HG02981 (cell line): ENCODE data around the gene TASP1.

ENCODE experiments used
- ATAC-seq: cut with Tn5 transposase; IDR thresholded peaks from one replicate; pipeline ENCODE4 v1.9.1; 2021; ENCODE audit warnings: mild to moderate bottlenecking, moderate library complexity; ENCODE audit not compliant: unreplicated experiment

Gene TASP1

DNA sequence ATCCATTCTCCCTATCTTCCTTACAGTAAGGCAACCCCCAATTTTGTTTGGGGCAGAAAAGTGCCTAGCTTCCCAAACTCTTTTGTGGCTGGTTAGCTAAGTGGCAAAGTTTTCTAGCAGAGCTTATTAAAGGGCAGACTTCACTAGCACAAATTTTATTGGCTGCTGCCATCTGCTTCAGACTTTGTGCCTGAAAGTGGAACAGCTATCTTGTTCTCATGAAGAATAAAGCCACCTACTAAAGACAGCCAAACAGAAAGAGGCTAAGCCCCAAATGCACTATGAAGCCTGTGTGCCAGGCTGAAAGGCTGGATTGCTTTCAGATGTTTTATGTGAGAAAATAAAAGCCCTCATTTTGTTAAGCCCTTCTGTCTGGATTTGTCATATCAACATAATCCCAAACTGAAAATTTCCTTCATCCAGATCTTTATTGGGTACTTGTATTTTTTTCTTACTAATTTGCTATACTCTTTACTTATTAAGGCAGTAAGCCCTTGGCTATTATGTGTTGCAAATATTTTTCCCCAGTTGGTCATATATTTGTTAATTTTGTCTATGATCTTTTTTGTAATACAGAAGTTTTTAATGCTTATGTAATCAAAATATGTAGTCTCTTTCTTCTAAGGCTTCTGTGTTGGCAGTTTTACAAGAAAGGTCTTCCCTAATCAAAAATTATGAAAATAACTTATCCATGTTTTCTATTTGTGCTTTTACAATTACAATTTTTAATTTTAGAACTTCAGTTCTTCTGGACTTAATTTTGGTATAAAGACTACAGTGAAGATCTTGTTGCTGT, 191.1 kb downstream of the TASP1 start:
- no peak for ATAC-seq

DNA sequence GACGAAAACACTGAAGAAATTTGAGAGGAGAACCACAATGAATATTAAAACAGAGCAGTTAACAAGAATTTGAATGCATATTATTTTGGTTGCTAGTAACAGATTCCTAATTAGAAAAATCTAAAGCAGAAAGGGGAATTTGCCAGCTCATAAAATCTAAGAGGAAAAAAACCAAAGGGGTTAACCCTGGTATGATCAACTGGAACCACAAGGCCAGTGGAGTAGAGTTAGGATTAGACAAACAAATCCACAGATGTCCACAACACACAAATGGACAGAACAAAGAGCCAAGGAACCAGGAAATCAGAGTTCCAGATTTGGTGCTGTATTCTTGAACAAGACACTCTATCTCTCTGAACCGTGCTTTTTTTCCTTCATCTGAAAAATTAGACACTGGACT, 195.0 kb downstream of the TASP1 start:
- ATAC-seq, result no peak

DNA sequence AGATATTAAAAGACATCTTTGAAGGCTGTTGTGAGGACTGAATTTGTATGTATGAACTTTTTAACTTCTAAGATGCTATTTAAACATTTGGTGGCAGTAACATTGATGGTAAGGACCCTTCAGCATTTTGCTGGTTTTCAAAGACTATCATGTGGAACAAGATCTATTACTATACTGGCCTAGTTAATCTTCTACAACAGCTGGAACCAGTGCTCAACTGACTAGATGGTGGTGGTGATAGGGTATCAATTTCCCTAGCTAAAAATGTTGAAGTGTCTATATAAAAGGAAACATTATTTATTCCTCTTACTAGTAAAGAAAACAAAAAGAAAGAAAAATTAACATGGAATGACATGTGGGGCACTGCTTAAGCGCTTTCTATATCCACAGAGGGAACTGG, 195.7 kb downstream of the TASP1 start:
- ATAC-seq, result no peak

DNA sequence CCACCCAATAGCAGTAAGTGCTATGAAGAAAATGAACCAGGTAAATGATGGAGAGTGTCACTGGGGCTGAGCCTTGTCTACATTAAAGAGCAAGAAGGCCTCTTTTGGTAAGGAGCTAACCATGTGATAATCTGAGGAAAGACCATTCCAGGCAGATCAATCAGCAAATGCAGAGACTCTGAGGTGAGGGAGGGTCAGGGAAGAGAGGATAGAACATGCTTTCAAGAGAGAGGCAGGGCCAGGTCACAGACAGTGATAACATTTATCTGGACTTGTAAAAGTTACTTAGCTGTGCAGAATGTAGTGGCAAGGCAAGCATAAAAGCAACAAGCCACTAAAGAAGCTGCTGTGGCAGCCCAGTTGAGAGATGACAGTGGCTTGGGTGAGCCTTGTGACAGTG, 197.3 kb downstream of the TASP1 start:
- ATAC-seq, result no peak

DNA sequence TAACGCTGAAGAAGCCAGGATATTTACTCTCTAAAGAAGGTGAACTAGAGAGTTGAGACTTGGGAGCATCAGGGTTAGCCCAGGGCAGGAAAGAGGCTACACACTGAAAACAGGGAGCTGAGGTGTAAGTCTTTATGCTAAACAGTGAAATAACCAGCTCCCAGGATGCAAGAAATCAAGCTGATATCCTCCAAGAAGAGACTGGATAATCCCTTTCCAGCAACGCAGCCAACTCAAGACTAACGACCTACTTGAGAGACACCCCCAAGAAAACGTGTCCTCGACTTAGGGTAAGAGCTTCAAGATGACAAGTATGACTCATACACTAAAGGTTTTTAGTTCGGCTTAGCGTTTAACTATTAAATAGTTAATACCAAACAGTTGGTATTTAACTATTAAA, 202.2 kb downstream of the TASP1 start:
- no peak for ATAC-seq

DNA sequence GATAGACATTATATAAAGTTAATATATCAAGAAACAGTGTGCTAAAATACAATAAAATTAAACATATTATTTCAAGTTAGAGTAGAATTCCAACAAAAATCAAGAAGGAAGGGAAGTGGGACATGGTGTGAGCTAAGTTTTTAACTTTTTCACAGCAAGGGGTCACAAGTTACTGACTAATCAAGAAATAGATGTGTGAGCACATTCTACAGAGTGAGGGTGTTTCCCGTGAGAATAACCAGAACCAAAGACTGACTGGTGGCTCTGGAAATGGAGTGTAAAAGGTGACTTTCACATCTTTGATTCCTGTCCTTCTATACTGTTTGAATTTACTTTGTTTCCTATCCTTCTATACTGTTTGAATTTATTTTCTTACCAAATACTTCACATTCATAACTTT, 206.6 kb downstream of the TASP1 start:
- ATAC-seq, result no peak

DNA sequence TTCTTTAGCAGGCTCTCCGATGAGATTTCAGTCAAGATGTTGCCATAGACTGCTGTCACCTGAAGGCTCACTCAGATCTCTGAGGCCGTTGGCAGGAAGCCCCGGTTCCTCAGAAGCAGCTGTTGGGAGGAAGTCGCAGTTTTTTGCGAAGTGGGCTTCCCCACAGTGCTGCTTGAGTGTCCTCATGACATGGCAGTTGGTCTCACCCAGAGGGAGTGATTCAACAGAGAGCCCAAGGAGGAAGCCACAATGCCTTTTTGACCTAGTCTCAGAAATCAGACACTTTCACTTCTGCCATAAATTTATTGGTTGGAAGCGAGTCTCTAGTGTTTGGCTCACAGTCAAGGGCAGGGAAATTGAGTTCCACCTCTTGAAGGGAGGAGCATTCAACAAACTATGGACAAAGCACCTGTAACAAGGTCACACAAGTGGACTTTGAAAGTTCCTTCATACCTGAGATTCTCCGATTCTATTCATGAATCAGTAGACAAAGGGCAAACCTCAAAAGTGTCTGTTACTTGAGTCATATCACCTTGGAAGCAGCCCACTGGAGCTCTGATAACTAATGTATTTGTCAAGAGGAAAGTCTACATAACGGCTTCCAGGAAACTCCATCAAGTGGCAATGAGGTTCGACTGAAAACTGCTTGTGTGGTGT, 208.3 kb downstream of the TASP1 start:
- ATAC-seq, result peak; percentile 77

DNA sequence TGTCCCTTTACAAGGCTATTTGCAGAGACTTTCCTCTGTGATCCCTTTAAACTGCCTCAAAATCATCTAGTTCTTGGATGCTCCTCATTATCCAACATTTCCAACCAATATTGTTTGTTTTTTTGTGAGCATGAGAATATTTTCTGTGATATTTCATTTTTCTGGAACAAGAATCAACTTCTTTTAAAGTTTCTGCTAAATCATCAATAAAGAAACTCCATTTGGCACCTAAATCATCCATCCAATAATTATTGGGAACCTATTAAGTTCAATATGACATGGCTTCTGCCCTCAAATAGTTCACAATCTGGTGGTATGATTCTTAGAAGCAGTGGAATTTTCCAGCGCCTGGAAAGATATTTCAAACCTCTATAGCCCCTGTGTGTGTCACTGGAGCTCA, 210.0 kb downstream of the TASP1 start:
- no peak for ATAC-seq

DNA sequence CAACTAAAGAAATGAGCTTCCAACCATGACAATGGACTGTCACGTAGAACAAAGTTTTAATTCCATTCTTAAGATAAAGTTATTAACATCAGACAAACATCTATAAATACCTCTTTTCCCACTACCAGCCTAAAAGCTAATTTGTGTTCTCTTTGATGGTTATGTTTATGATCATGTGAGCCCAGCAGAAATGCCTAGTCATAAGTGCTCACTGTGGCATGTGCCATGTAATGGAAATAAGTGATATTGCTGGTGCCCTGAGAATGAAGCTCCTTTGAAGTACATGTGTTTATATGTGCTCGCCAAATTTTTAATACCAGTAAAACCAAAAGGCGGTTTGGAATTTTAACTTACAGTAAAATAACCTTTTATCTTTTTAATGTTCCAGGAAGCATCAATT, 211.9 kb downstream of the TASP1 start:
- ATAC-seq, result no peak

DNA sequence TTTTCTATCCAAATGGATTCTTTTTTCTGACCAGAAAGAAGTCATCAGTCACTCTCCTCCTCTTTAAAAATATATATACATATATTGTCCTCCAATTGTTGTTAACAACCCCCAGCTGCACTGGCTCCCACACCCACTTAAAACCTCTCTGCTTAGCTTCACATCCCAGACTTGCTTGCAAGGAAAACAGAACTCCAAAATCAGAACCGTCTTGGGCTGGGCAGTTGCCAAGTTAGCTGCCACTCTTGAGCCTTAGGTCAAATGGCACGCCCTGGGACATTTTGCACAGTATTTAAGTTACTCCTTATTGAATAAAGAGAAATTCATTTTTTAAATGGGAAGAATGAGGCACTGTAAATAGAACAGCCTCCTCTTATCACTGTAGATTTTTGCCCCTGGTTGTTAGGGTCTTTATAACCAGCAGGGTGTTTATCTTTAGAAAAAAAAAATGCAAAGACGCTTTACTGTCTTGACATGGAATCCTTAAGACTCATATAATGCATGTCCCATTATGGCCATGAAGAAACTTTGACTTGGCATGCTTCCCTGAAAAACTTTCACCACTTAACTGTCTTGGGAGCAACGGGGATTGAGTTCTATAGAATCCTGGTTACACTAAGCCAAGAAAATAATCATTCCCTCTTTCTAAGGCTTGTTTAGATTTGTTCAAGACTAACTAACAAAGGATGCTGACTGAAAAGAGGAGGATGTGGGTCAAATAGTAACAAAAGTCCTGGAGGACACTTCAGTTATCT, 213.2 kb downstream of the TASP1 start:
- no peak for ATAC-seq

DNA sequence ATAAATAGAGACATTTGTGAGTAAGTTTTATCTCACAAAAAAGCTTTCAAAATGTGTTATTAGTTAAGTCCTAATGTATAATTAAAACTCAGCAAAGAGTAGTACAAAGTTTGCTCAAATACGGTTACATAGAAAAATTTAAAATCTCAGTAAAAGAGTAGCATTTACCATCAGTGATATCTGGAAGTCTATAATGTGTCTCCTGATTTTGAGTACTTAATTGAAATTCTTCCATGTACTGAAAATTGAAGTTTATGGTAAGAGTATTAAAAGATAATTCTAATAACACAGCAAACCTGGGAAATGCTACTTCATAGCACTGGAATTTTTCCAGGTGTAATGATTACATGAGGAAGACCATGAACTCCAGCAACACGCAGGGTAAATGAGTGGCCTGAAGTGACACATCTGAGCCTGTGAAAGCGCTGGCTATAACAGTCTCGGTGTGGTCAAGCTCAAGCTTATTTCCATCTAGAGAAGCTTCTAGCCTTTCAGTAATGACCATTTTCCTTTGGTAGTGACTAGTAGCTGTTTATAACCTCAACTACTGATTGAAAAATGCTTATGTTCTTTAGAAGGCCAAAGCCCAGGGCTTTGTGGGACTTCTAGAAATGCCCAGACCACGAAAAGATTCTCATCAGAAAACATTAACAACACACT, 214.4 kb downstream of the TASP1 start:
- no peak for ATAC-seq

DNA sequence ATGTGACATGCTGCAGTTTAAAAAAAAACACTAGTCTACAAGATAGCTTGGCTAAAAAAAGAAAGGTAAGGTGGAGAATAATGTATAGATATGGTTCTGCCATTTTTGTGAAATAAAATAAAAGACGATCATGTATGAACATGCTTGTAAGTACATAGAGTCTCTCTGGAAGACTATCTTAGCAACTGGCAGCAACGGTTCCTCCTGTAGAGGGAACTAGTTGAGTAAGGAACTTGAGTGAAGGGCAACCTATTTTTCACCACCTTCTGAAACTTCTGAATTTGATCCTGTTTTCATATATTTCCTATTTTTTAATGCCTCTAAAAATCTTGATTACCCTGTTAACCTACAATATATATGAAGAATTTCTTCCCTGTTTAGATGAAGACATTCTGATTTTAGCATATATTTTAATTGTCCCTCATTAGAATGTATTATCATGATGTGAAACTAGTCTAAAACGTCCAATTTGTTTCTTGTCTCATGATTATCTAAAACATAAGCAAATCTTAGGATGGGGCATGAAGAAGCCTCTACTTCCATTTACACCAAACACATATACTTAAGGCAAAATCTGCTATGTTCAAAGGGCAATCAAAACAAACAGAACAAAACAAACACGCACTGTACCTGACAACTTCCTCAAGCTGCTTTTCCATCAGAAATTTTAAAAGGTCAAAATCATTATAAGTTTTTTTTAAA, 215.1 kb downstream of the TASP1 start:
- no peak for ATAC-seq

DNA sequence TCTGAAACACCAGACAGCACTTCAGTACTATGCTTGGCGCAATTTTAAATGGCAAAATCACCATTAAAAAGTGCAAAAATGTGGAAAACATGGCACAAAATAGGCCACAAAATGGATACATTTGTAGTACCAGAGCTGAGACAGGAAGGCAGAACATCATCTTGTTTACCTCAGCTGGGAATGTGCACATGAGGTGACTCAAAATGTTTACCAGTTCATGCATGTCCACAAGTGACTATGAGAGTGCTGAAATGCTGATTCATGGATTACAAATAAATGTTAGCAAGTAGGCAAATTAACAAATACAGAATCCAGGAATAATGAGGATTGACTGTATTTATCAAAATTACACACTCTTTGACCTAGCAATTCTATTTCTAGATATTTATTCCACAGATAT, 216.1 kb downstream of the TASP1 start:
- ATAC-seq, result no peak

DNA sequence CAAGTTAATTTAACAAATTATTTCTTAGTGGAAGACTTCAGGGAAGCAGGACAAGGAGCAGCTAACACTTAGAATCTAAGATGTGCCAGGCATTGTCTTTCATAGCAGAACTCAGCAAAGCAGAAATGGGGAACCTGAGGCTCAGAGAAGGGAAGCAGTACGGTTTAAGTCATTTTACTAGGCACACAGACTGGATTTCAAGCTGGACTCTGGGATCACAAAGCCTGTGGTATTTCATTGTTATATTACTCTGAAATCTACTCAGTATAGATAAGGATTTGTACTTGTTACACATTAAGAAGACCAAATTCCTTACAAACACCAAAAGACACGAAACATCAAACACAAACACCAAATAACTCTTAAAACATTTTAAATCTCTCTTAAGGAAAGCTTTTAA, 218.1 kb downstream of the TASP1 start:
- ATAC-seq, result no peak

DNA sequence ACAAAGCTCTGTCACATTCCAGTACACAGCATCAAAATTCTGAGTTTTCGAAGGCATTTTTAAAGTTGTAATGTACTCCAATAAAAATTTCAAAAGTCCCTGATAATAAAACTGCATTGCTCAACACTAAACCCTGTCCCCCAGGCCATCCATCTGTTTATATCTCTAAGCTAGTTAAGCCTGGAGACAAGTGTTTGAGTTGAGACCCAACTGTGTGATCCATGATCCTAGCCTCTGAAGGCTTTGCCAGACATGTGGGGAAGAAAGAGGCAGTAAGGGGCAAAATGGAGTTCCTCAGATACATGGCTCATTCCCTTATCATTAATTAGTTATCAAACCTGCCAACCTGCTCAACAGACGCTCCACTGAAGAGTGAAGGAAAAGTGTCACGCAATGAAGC, 219.3 kb downstream of the TASP1 start:
- no peak for ATAC-seq

DNA sequence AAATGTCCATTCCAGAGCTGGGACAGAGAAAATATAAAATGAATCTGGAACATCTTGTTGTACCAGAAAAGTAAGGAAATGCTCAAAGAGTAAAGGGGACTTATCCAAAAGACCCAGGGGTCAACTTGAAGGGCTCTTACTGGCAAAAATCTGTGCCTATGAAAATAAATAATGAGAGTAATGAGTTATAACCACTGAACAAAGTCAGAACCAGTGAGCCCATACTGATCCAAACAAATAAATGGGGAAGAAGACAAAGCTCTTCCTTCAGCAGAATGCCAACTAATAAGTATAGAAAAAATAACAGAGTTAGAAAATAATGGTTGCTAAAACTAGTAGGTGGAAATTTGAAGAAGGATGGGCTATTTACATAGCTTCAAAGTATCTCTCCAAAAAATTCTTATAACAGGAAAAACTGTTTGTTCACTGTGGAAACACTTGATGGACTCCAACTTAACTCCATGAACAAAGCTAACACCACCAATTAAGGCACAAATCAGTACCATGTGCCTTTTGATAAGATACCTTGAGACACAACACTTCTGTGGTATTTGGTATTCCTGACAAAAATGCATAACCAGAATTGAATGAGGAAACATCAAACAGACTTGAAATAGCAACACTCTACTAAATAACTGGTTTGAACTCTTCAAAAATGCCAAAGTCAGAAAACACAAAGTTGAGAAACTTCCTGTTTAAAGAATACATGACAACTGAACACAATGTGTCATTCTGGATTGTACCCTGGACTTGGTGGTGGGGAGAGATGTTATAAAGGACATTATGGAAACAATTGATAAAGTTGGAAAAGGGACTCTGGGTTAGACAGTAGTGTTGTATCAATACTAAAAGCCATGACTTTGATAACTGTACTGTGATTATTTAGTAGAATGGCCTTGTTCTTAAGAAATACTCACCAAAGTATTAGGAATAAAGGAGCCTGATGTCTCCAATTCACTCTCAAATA, 220.2 kb downstream of the TASP1 start:
- no peak for ATAC-seq

DNA sequence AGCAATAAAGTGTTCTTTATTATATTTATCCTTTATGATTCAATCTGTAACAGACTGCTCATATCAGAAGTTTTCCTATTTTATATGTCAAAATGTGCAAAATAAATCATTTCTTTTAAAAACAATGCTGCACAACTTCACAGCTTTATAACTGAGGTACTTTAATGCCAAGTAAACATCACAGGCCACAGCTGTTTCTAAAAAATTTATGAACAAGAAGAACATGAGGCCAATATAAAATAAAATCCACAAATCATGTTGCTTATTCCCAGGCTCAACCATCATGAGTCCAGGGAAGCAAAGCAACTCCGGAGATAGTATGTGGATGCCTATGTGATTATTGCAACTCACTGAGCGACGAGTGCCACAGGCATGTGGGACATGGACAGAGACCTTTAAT, 222.2 kb downstream of the TASP1 start:
- ATAC-seq, result no peak

DNA sequence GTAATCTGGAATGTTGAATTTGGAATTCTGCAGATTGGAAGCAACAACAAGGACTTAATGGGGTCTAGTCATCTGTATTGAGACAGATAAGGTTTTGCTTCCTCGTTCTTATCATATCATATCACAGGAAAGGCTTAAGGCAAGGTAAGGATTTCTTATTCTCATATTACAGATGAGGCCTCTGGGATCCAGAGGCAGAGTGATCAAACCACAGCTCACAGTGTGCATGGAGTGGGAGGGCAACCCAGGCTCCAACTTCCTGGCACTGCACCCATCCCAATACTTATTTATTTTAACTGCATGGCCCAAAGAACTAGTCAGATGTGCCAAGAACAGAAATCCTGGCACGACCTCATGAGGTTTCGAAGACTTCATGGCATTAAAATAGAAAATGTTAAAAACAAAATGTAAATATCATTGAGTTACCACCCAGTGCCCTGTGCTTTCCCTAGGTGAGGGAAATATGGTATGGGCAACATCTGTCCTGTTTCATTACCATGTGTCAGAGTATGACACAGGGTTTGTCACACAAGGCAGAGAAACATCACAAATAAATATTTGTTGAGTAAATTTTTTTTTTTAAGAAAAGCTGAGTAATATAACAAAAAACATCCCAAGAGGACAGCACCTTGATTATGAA, 225.8 kb downstream of the TASP1 start:
- no peak for ATAC-seq

DNA sequence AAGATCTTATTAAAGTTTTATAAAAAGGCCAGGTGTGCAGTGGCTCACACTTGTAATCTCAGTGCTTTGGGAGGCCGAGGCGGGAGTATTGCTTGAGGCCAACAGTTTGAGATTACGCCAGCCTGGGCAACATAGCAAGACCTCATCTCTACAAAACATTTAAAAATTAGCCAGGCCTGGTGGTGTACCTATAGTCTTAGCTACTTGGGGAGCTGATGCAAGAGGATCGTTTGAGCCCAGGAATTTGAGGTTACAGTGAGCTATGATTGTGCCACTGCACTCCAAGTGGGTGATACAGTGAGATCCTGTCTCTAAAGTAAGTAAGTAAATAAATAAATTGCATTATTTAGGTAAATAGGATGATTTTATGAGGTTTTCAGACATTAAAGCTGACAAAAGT, 234.4 kb downstream of the TASP1 start:
- no peak for ATAC-seq
